BJ (cell line): ENCODE measurements around the gene TMEM184A. TPM values are rescaled to one million over a fixed set of nuclear protein-coding genes. Genes with fewer than 3 reads are reported as not detected.

Experiments
- CTCF ChIA-PET: fragments of 350-600 bp; formaldehyde crosslinking; extraction: SDS; loops from one replicate; lab custom pipeline; 2021; ENCODE audit warnings: antibody characterized with exemption, inconsistent platforms; lab: Yijun Ruan, JAX
- POLR2A ChIA-PET: fragments of 300-600 bp; sonication (Branson Sonifier 250); formaldehyde crosslinking; extraction: SDS; loops from one replicate; lab custom pipeline; 2021; ENCODE audit warnings: antibody characterized with exemption; lab: Charles Lee
- DNase-seq: peaks from one replicate; pipeline ENCODE4 v3.0.0-alpha.2; 2011; ENCODE audit warnings: low read depth
- H3K27me3 ChIP-seq: 2 replicates; pipeline ENCODE4 v1.6.0; 2011; ENCODE audit warnings: low read length; ENCODE audit not compliant: control insufficient read depth, insufficient read depth
- H3K36me3 ChIP-seq: 2 replicates; pipeline ENCODE4 v1.5.1; 2011; ENCODE audit warnings: low read length; ENCODE audit not compliant: control insufficient read depth, insufficient read depth
- H3K4me3 ChIP-seq: 2 replicates; pipeline ENCODE4 v1.5.1; 2011; ENCODE audit warnings: low read depth, mild to moderate bottlenecking, control low read depth, low read length
- polyA plus RNA-seq: library from polyadenylated mRNA; depleted of rRNA; stranded (reverse); fragments of >200 nt; gene quantifications from 2 replicates; pipeline ENCODE4 v1.2.3, GENCODE V29; 2011
- TF ChIP-seq, protein P1 (sequence below): IDR thresholded peaks from 2 replicates; pipeline ENCODE4 v1.5.1; 2011; ENCODE audit warnings: low read depth, mild to moderate bottlenecking, control low read depth, inconsistent platforms, low read length, moderate library complexity; ENCODE audit not compliant: insufficient read depth

Gene TMEM184A
- polyA plus RNA-seq, 1 experiment: 1.3 TPM

DNA sequence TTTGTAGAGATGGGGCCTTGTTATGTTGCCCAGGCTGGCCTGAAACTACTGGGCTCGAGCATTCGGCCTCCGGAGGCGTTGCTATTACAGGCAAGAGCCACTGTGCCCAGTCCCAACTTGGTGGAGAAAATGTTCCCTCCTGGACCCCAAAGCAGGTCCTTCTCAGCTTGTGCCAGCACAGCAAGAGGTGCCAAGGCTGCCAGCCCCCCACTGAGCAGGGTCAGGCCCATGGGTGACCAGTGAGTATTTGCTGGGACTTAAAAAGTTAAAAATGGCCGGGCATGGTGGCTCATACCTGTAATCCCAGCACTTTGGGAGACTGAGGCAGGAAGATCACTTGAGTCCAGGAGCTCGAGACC lies 20.9 kb downstream of the TMEM184A start:
- DNase-seq: no peak
- POLR2A ChIA-PET: no interaction called here
- TF ChIP-seq, protein P1, sequence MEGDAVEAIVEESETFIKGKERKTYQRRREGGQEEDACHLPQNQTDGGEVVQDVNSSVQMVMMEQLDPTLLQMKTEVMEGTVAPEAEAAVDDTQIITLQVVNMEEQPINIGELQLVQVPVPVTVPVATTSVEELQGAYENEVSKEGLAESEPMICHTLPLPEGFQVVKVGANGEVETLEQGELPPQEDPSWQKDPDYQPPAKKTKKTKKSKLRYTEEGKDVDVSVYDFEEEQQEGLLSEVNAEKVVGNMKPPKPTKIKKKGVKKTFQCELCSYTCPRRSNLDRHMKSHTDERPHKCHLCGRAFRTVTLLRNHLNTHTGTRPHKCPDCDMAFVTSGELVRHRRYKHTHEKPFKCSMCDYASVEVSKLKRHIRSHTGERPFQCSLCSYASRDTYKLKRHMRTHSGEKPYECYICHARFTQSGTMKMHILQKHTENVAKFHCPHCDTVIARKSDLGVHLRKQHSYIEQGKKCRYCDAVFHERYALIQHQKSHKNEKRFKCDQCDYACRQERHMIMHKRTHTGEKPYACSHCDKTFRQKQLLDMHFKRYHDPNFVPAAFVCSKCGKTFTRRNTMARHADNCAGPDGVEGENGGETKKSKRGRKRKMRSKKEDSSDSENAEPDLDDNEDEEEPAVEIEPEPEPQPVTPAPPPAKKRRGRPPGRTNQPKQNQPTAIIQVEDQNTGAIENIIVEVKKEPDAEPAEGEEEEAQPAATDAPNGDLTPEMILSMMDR: no peak
- Histone ChIP-seq H3K27me3 (no peaks in the 10 kb centered on the region), H3K36me3 (peaks cover 11% of the 10 kb centered on the region), H3K4me3 (no peak overlapping the region)
- CTCF ChIA-PET: interaction anchor here (0.9 kb wide), 1 partner anchor 674 kb away, joined by 3 read pairs; no protein-coding TSS in a partner anchor

DNA sequence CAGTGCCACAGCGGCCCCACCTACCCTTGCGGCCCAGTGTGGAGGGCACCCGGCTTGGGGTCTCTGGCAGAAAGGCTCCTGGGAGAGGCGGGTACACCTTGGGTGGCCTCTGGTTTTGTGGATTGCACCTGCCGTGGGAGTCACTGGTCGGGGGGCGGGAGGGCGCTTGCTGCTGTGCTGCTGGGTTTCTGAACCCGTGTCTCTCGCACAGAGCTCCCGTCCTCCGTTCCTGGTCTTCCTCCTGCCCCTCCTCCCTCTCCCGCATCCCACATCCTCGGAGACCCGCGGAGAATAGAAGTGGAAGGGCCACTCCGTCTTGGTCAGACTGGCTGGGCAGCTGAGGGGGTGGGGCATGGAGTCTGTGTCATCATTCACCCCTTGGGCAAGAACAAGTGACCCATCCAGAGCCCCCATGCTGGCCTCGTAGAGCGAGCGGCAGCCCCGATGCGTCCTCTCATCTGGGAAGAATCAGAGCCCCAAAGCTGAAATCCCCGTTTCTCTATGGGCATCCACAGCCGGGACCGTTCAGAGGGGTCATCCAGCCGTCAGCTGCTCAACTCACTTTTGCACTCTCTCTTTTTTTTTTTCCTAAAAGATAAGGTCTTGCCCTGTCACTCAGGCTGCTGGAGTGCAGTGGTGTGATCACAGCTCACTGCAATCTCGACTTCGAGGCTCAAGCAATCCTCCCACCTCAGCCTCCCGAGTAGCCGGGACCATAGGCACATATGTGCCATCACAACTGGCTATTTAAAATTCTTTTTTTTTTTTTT lies 21.5 kb downstream of the TMEM184A start:
- no peaks in the 10 kb centered on the region for H3K27me3 ChIP-seq
- H3K36me3 ChIP-seq: peaks cover 8% of the 10 kb centered on the region; the same call in 1 of the 2 replicates
- DNase-seq: no peak
- ChIA-PET CTCF (interaction anchor here (0.6 to 1.3 kb wide), 5 partner anchors 24 to 934 kb away, joined by 3 to 6 read pairs (median 3); no protein-coding TSS in a partner anchor), POLR2A (interaction anchor here (0.7 kb wide), 1 partner anchor 29 kb away, joined by 4 read pairs; no protein-coding TSS in a partner anchor)
- TF ChIP-seq, protein P1: no peak
- no peak overlapping the region for H3K4me3 ChIP-seq

DNA sequence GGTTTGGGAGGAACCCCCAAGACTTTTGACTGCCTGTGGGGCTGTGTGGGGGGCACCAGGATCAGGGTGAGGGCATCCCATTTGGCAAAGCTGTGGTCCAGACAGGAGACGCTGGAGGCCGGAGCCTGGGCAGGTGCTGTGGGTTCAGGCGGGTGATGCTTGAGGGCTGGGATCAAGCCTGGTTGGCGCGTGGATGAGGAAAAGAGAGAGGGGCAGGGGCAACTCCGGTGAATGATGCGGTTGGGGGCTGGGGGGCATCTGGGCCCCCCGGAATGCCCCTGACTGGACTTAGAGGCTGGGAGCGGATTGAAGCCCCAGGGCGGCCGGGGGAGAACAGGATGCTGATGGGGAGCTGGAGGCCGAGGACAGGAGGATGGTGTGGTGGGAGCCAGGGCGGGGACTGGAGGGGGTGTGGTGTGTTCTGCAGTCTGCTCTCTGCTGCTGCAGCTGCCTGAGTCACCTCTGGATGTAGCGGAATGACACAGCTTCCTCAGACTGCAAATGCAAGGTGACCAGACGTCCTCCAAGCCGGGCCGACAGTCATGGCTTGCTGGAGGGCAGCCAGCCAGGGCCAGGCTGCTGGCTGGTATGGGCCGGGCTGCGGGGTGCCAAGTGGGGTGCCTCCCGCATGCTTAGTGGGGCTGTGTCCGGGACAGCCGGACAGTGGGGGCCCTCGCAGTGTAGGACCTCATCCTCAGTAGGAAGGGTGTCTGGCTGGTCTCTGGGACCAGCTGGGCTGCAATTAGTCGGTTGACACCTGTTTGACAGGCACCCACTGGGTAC lies 22.3 kb downstream of the TMEM184A start:
- CTCF ChIA-PET: interaction anchor here (0.8 to 1.3 kb wide), 4 partner anchors 24 to 58 kb away, joined by 3 to 6 read pairs (median 4); no protein-coding TSS in a partner anchor

GRCh38 chr7:1533255-1533546 lies 22.8 kb downstream of the TMEM184A start:
- CTCF ChIA-PET: interaction anchor here (1.2 to 1.3 kb wide), 3 partner anchors 25 to 46 kb away, joined by 4 to 6 read pairs (median 5); no protein-coding TSS in a partner anchor
- POLR2A ChIA-PET: no interaction called here
- H3K27me3 ChIP-seq: no peaks in the 10 kb centered on the region
- TF ChIP-seq, protein P1: no peak
- H3K4me3 ChIP-seq: peak overlapping the region; percentile 79
- no peak for DNase-seq
- peaks cover 4% of the 10 kb centered on the region; the same call in 1 of the 2 replicates for H3K36me3 ChIP-seq

More for the DNA sequence above, 22.3 kb downstream of the TMEM184A start:
- peak; percentile 72 for DNase-seq
- POLR2A ChIA-PET: no interaction called here
- TF ChIP-seq, protein P1: no peak
- no peaks in the 10 kb centered on the region for H3K27me3 ChIP-seq
- H3K36me3 ChIP-seq: peaks cover 4% of the 10 kb centered on the region; the same call in 1 of the 2 replicates
- peak overlapping the region; percentile 79 for H3K4me3 ChIP-seq
